ENCODE results near the gene HDAC4.
"Not testable (repeated sequence)": the region's sequence is repeated elsewhere in the genome, so short reads cannot be mapped to it uniquely, and the experiment has no call there.

Gene HDAC4

GRCh38 chr2:239400596-239401066 lies at the start of gene HDAC4:
Gene HDAC4, minus strand, starts transcription at chr2:239401020. Its CDS starts 48,321 bp downstream, at chr2:239352699.
- no peak for DNase-seq

GRCh38 chr2:239449468-239449867 lies 48.6 kb upstream of the HDAC4 start:
- not testable (repeated sequence) for DNase-seq

GRCh38 chr2:239445771-239446524 lies 45.1 kb upstream of the HDAC4 start:
- no peak for DNase-seq

GRCh38 chr2:239444626-239445577 lies 44.1 kb upstream of the HDAC4 start:
- no peak for DNase-seq

GRCh38 chr2:239443666-239444567 lies 43.1 kb upstream of the HDAC4 start:
- DNase-seq: no peak

- DNase-seq: no peak
Observed at GRCh38 chr2:239443102-239443620, 42.3 kb upstream of the HDAC4 start.

GRCh38 chr2:239442192-239442591 lies 41.4 kb upstream of the HDAC4 start:
- no peak for DNase-seq

GRCh38 chr2:239441261-239442078 lies 40.6 kb upstream of the HDAC4 start:
- DNase-seq: no peak

GRCh38 chr2:239440511-239440959 lies 39.7 kb upstream of the HDAC4 start:
- DNase-seq: no peak

- DNase-seq: no peak
Observed at GRCh38 chr2:239439754-239440315, 39.0 kb upstream of the HDAC4 start.

GRCh38 chr2:239438995-239439753 lies 38.4 kb upstream of the HDAC4 start:
- DNase-seq: no peak

- no peak for DNase-seq
Observed at GRCh38 chr2:239438368-239438767, 37.5 kb upstream of the HDAC4 start.

GRCh38 chr2:239436669-239437335 lies 36.0 kb upstream of the HDAC4 start:
- no peak for DNase-seq

GRCh38 chr2:239436076-239436475 lies 35.3 kb upstream of the HDAC4 start:
- DNase-seq: no peak

- DNase-seq: no peak
Observed at GRCh38 chr2:239433777-239434403, 33.1 kb upstream of the HDAC4 start.

GRCh38 chr2:239432174-239432573 lies 31.4 kb upstream of the HDAC4 start:
- DNase-seq: no peak

GRCh38 chr2:239431536-239431935 lies 30.7 kb upstream of the HDAC4 start:
- DNase-seq: no peak

GRCh38 chr2:239429473-239430350 lies 28.9 kb upstream of the HDAC4 start:
- no peak for DNase-seq
